COR-L47 (cell line): Measurements from ENCODE around the gene PCDHB5.
"Not testable (repeated sequence)": the region's sequence is repeated elsewhere in the genome, so short reads cannot be mapped to it uniquely, and the experiment has no call there.

Experiments
- DNase-seq: peaks from one replicate; lab custom pipeline; 2025; lab: John Stamatoyannopoulos, UW

PCDHB5 gene

GRCh38 chr5:141135030-141135717 lies at the start of gene PCDHB5:
Gene PCDHB5 (plus strand): TSS chr5:141135206. CDS start chr5:141135435, 229 bp downstream.
- DNase-seq = peak; percentile 37

DNA sequence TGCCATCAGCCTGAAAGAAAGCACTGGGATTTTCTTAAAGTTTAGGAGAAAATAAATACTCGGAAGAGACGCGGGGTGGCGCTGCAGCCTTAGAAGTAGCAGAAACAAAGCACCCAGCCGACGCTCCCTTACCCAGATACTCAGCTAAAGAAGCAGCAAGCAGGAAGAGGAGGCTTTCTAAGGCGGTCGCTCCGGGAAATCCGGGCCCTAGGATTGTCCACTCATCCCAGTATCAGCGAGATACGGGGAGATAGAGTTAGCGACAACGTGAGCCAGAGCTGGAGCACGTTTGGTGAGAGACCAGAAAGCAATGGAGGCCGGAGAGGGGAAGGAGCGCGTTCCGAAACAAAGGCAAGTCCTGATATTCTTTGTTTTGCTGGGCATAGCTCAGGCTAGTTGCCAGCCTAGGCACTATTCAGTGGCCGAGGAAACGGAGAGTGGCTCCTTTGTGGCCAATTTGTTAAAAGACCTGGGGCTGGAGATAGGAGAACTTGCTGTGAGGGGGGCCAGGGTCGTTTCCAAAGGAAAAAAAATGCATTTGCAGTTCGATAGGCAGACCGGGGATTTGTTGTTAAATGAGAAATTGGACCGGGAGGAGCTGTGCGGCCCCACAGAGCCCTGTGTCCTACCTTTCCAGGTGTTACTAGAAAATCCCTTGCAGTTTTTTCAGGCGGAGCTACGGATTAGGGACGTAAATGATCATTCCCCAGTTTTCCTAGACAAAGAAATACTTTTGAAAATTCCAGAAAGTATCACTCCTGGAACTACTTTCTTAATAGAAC lies 40.3 kb upstream of the PCDHB5 start, which contains the start of gene PCDHB2:
Gene PCDHB2 (plus strand): TSS at position 135 of the 782 bp plus-strand sequence. CDS start 176 bp downstream, at position 311.
- DNase-seq = peak; percentile 55

DNA sequence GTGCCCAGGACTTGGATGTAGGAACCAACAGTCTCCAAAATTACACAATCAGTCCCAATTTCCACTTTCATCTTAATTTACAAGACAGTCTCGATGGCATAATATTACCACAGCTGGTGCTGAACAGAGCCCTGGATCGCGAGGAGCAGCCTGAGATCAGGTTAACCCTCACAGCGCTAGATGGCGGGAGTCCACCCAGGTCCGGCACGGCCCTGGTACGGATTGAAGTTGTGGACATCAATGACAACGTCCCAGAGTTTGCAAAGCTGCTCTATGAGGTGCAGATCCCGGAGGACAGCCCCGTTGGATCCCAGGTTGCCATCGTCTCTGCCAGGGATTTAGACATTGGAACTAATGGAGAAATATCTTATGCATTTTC lies 39.8 kb upstream of the PCDHB5 start:
- DNase-seq = no peak

DNA sequence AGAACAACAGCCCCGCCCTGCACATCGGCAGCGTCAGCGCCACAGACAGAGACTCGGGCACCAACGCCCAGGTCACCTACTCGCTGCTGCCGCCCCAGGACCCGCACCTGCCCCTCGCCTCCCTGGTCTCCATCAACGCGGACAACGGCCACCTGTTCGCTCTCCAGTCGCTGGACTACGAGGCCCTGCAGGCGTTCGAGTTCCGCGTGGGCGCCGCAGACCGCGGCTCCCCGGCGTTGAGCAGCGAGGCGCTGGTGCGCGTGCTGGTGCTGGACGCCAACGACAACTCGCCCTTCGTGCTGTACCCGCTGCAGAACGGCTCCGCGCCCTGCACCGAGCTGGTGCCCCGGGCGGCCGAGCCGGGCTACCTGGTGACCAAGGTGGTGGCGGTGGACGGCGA lies 38.8 kb upstream of the PCDHB5 start:
- DNase-seq = not testable (repeated sequence)

- not testable (repeated sequence) for DNase-seq
Observed at GRCh38 chr5:141096586-141096985, 38.4 kb upstream of the PCDHB5 start.

DNA sequence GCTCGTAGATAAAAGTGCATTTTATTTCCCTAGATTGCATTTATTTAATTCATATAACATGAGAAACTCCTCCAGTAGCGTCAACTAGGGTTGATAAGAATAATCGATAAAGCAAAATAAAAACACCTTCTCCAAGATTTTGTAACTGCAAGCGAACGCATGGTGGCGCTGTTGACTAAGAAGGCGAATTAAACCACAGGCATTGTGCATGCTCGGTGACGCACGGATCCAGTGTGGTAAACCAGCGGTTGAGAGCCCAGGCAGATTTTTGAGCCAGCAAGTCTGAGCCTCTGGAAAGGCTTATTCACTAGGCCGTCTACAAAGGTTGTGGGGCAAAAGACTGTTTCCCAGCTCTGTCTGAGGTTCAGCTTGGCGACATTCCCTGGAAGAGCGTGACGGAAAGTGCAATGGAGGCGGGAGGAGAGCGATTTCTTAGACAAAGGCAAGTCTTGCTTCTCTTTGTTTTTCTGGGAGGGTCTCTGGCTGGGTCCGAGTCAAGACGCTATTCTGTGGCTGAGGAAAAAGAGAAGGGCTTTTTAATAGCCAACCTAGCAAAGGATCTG lies 34.7 kb upstream of the PCDHB5 start, which contains the start of gene PCDHB3:
Gene PCDHB3 (plus strand): TSS at position 231 of the 563 bp plus-strand sequence. CDS start 177 bp downstream, at position 408.
- peak; percentile 45 for DNase-seq

GRCh38 chr5:141101059-141101458 lies 33.9 kb upstream of the PCDHB5 start:
- DNase-seq = no peak

DNA sequence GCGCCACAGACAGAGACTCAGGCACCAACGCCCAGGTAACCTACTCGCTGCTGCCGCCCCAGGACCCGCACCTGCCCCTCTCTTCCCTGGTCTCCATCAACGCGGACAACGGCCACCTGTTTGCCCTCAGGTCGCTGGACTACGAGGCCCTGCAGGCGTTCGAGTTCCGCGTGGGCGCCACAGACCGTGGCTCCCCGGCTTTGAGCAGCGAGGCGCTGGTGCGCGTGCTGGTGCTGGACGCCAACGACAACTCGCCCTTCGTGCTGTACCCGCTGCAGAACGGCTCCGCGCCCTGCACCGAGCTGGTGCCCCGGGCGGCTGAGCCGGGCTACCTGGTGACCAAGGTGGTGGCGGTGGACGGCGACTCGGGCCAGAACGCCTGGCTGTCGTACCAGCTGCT lies 32.9 kb upstream of the PCDHB5 start:
- not testable (repeated sequence) for DNase-seq

DNA sequence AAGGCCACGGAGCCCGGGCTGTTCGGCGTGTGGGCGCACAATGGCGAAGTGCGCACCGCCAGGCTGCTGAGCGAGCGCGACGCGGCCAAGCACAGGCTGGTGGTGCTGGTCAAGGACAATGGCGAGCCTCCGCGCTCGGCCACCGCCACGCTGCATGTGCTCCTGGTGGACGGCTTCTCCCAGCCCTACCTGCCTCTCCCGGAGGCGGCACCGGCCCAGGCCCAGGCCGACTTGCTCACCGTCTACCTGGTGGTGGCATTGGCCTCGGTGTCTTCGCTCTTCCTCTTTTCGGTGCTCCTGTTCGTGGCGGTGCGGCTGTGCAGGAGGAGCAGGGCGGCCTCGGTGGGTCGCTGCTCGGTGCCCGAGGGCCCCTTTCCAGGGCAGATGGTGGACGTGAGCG lies 32.5 kb upstream of the PCDHB5 start:
- DNase-seq = not testable (repeated sequence)

GRCh38 chr5:141105350-141105749 lies 29.7 kb upstream of the PCDHB5 start:
- no peak for DNase-seq

- no peak for DNase-seq
Observed at GRCh38 chr5:141119250-141119649, 15.8 kb upstream of the PCDHB5 start.

DNA sequence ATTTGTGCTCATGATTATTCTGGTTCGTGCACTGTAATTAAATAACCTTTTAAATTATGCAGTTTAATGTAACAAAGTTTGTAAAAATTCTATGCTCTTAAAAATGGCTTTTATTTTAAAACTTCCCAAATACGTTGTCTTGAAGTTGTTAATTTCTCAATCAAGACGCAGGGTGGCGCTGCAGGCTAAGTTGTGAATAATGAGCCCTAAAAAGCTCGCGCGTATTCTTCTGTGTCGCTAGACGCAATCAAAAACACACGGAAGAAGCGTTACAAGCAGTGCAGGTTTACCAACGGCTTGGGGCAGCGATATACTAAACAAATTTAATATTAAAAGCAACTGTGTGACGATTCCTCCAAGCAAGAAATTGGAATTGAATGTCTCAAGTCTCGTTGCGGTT lies 13.4 kb upstream of the PCDHB5 start, which contains the start of gene PCDHB4:
Gene PCDHB4 (plus strand): TSS at position 256 of the 400 bp plus-strand sequence. CDS start 181 bp downstream, outside the sequence.
- no peak for DNase-seq

GRCh38 chr5:141121985-141122384 lies 13.0 kb upstream of the PCDHB5 start:
- DNase-seq = no peak

- not testable (repeated sequence) for DNase-seq
Observed at GRCh38 chr5:141123396-141124135, 11.4 kb upstream of the PCDHB5 start.

- DNase-seq = no peak
Observed at GRCh38 chr5:141127305-141127704, 7.7 kb upstream of the PCDHB5 start.

GRCh38 chr5:141135718-141136266 lies 786 bp downstream of the PCDHB5 start:
- no peak for DNase-seq

- not testable (repeated sequence) for DNase-seq
Observed at GRCh38 chr5:141137346-141137745, 2.3 kb downstream of the PCDHB5 start.

GRCh38 chr5:141149812-141150211 lies 14.8 kb downstream of the PCDHB5 start, which contains the start of gene PCDHB6:
Gene PCDHB6 (plus strand): TSS chr5:141150057. CDS start chr5:141150258, 201 bp downstream.
- DNase-seq = peak; percentile 28

DNA sequence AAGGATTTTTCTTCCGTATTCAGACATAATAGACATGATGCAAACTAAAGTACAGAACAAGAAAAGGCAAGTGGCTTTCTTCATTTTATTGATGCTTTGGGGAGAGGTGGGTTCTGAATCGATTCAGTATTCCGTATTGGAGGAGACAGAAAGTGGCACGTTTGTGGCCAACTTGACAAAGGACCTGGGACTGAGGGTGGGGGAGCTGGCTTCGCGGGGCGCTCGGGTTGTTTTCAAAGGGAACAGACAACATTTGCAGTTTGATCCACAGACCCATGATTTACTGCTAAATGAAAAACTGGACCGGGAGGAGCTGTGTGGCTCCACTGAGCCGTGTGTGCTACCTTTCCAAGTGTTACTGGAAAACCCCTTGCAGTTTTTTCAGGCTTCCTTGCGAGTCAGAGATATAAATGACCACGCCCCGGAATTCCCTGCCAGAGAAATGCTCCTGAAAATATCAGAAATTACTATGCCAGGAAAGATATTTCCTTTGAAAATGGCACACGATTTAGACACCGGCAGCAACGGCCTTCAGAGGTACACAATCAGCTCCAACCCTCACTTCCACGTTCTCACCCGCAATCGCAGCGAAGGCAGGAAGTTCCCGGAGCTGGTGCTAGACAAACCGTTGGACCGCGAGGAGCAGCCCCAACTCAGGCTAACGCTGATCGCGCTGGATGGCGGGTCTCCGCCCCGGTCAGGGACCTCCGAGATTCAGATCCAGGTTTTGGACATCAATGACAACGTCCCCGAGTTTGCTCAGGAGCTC lies 15.4 kb downstream of the PCDHB5 start:
- DNase-seq = no peak

GRCh38 chr5:141150993-141151325 lies 16.0 kb downstream of the PCDHB5 start:
- DNase-seq = no peak

GRCh38 chr5:141151632-141152031 lies 16.6 kb downstream of the PCDHB5 start:
- DNase-seq = not testable (repeated sequence)
